ENCODE measurements around the gene KRT17.

GRCh38 chr17:41624208-41625101 is at the start of gene KRT17:
- TF ChIP-seq EP300 (IDR thresholded peaks at IDR 0.05) = no peak
- TF ChIP-seq CTCF (IDR thresholded peaks at IDR 0.05) = no peak
